ENCODE data around the gene MTHFR.

Gene MTHFR

GRCh38 chr1:11782127-11782708 is 23.5 kb downstream of the MTHFR start:
- DNase-seq (ENCODE audit: low read depth in 2 of 2): no peak

- DNase-seq (ENCODE audit: low read depth in 2 of 2): no peak
Observed at GRCh38 chr1:11781297-11781696, 24.5 kb downstream of the MTHFR start.

- DNase-seq (ENCODE audit: low read depth in 2 of 2): no peak
Observed at GRCh38 chr1:11780380-11781147, 25.2 kb downstream of the MTHFR start.

- no peak for DNase-seq (ENCODE audit: low read depth in 2 of 2)
Observed at GRCh38 chr1:11779715-11780379, 25.9 kb downstream of the MTHFR start.

GRCh38 chr1:11778844-11779623 is 26.7 kb downstream of the MTHFR start:
- DNase-seq (ENCODE audit: low read depth in 2 of 2): no peak

- no peak for DNase-seq (ENCODE audit: low read depth in 2 of 2)
Observed at GRCh38 chr1:11778336-11778735, 27.4 kb downstream of the MTHFR start.

GRCh38 chr1:11777658-11778322 is 28.0 kb downstream of the MTHFR start:
- no peak for DNase-seq (ENCODE audit: low read depth in 2 of 2)

- no peak for DNase-seq (ENCODE audit: low read depth in 2 of 2)
Observed at GRCh38 chr1:11774753-11775152, 31.0 kb downstream of the MTHFR start.

- DNase-seq (ENCODE audit: low read depth in 2 of 2): no peak
Observed at GRCh38 chr1:11772458-11772857, 33.3 kb downstream of the MTHFR start.

GRCh38 chr1:11771481-11772043 is 34.2 kb downstream of the MTHFR start:
- no peak for DNase-seq (ENCODE audit: low read depth in 2 of 2)

GRCh38 chr1:11770011-11770410 is 35.8 kb downstream of the MTHFR start:
- no peak for DNase-seq (ENCODE audit: low read depth in 2 of 2)

GRCh38 chr1:11769274-11769673 is 36.5 kb downstream of the MTHFR start:
- DNase-seq (ENCODE audit: low read depth in 2 of 2): no peak

GRCh38 chr1:11768821-11769220 is 36.9 kb downstream of the MTHFR start:
- no peak for DNase-seq (ENCODE audit: low read depth in 2 of 2)

GRCh38 chr1:11767922-11768704 is 37.7 kb downstream of the MTHFR start:
- DNase-seq (ENCODE audit: low read depth in 2 of 2): no peak

GRCh38 chr1:11766429-11766776 is 39.4 kb downstream of the MTHFR start:
- DNase-seq (ENCODE audit: low read depth in 2 of 2): no peak

GRCh38 chr1:11765661-11766428 is 39.9 kb downstream of the MTHFR start:
- DNase-seq (ENCODE audit: low read depth in 2 of 2): no peak

GRCh38 chr1:11764519-11764918 is 41.2 kb downstream of the MTHFR start:
- no peak for DNase-seq (ENCODE audit: low read depth in 2 of 2)

GRCh38 chr1:11764115-11764514 is 41.6 kb downstream of the MTHFR start:
- DNase-seq (ENCODE audit: low read depth in 2 of 2): no peak

- no peak for DNase-seq (ENCODE audit: low read depth in 2 of 2)
Observed at GRCh38 chr1:11761988-11762406, 43.8 kb downstream of the MTHFR start, which contains the start of gene C1orf167. Gene C1orf167 (plus strand): TSS chr1:11762193. CDS start chr1:11764401, 2,208 bp downstream.

GRCh38 chr1:11761285-11761684 is 44.5 kb downstream of the MTHFR start:
- no peak for DNase-seq (ENCODE audit: low read depth in 2 of 2)
